ENCODE data around the gene VASN.

Gene VASN

GRCh38 chr16:4404967-4405696 is 33.5 kb downstream of the VASN start:
- no peak for DNase-seq

GRCh38 chr16:4407543-4408322 is 36.1 kb downstream of the VASN start:
- no peak for DNase-seq

- no peak for DNase-seq
Observed at GRCh38 chr16:4408323-4408690, 36.7 kb downstream of the VASN start.

GRCh38 chr16:4409081-4409932 is 37.7 kb downstream of the VASN start:
- DNase-seq = no peak

GRCh38 chr16:4410335-4411075 is 38.9 kb downstream of the VASN start:
- DNase-seq = no peak

GRCh38 chr16:4411684-4412083 is 40.0 kb downstream of the VASN start:
- no peak for DNase-seq

GRCh38 chr16:4412159-4412558 is 40.5 kb downstream of the VASN start:
- DNase-seq = no peak

GRCh38 chr16:4412854-4413253 is 41.2 kb downstream of the VASN start:
- DNase-seq = no peak

- peak; percentile 89 for DNase-seq
Observed at GRCh38 chr16:4414187-4414917, 42.7 kb downstream of the VASN start.

GRCh38 chr16:4415538-4416199 is 44.0 kb downstream of the VASN start:
- DNase-seq = peak; percentile 71

GRCh38 chr16:4416200-4417032 is 44.8 kb downstream of the VASN start, which contains the start of gene CORO7:
CORO7 (minus strand) TSS chr16:4416596; CDS start chr16:4416518, 78 bp downstream.
- peak; percentile 99 for DNase-seq

GRCh38 chr16:4419402-4419959 is 47.8 kb downstream of the VASN start:
- no peak for DNase-seq

- no peak for DNase-seq
Observed at GRCh38 chr16:4420505-4421105, 49.0 kb downstream of the VASN start.

GRCh38 chr16:4425378-4426020 is 53.9 kb downstream of the VASN start, which contains the start of gene DNAJA3:
DNAJA3 (plus strand) TSS chr16:4425868; CDS start chr16:4425882, 14 bp downstream.
- peak; percentile 94 for DNase-seq

GRCh38 chr16:4426021-4426684 is 54.5 kb downstream of the VASN start:
- no peak for DNase-seq

- no peak for DNase-seq
Observed at GRCh38 chr16:4426722-4427372, 55.2 kb downstream of the VASN start.

GRCh38 chr16:4428500-4428899 is 56.9 kb downstream of the VASN start:
- no peak for DNase-seq

- DNase-seq = no peak
Observed at GRCh38 chr16:4431023-4431422, 59.4 kb downstream of the VASN start.
